ENCODE data around the gene PLD1.

GRCh38 chr3:171598990-171599389 is 211.3 kb downstream of the PLD1 start:
- no peak for TF ChIP-seq CTCF (IDR thresholded peaks at IDR 0.05)
- no peak for TF ChIP-seq POLR2A (IDR thresholded peaks at IDR 0.05)

All from right lobe of liver (tissue), 4 donors.